ENCODE data around the gene PRRC2B.

PRRC2B gene

GRCh38 chr9:131436376-131436775, 42.5 kb downstream of the PRRC2B start:
- Histone ChIP-seq H3F3A (ENCODE audit: insufficient read depth, low read length) (no peaks in the 10 kb centered on the region), H3K27ac (ENCODE audit: low read length) (no peak overlapping the region), H3K9me3 (replicated peaks; ENCODE audit: insufficient read depth, low read length) (no peaks in the 10 kb centered on the region), H3K27me3 (replicated peaks; ENCODE audit: insufficient read depth, low read length) (no peaks in the 10 kb centered on the region), H2AFZ (ENCODE audit: low read length) (no peak overlapping the region), H3K36me3 (replicated peaks; ENCODE audit: insufficient read depth, low read length) (peaks cover 16% of the 10 kb centered on the region; the same call in 1 of the 2 replicates), H4K20me1 (ENCODE audit: insufficient read depth, low read length) (peaks cover 10% of the 10 kb centered on the region), H3K79me2 (ENCODE audit: low read length) (peaks cover 93% of the 10 kb centered on the region), H3K9ac (ENCODE audit: low read length) (no peak overlapping the region), H3K4me1 (ENCODE audit: low read length) (0 out of 2 replicates have a peak, but pooled peaks cover 4% of the 10 kb centered on the region), H3K9me2 (replicated peaks; ENCODE audit: insufficient read depth, low read length) (no peaks in the 10 kb centered on the region), H3K4me2 (ENCODE audit: low read depth, low read length) (no peak overlapping the region), H3K4me3 (ENCODE audit: low read length) (no peak overlapping the region)
- TF ChIP-seq CTCF (IDR thresholded peaks at IDR 0.05; ENCODE audit: low read length) (no peak), EZH2 (optimal IDR thresholded peaks at IDR 0.05; ENCODE audit: low read depth, low read length) (no peak), EZH2phosphoT487 (IDR thresholded peaks at IDR 0.05; ENCODE audit: low read length) (no peak)
- DNase-seq: no peak

- Histone ChIP-seq H3K79me2 (ENCODE audit: low read length) (peaks cover 97% of the 10 kb centered on the region), H3K36me3 (replicated peaks; ENCODE audit: insufficient read depth, low read length) (peaks cover 16% of the 10 kb centered on the region; the same call in 1 of the 2 replicates), H3K4me3 (ENCODE audit: low read length) (no peak overlapping the region), H3K4me2 (ENCODE audit: low read depth, low read length) (no peak overlapping the region), H3K9me2 (replicated peaks; ENCODE audit: insufficient read depth, low read length) (no peaks in the 10 kb centered on the region), H3K27me3 (replicated peaks; ENCODE audit: insufficient read depth, low read length) (no peaks in the 10 kb centered on the region), H3K4me1 (ENCODE audit: low read length) (0 out of 2 replicates have a peak, but pooled peaks cover 4% of the 10 kb centered on the region), H3K9me3 (replicated peaks; ENCODE audit: insufficient read depth, low read length) (no peaks in the 10 kb centered on the region), H3K9ac (ENCODE audit: low read length) (no peak overlapping the region), H2AFZ (ENCODE audit: low read length) (no peak overlapping the region), H3K27ac (ENCODE audit: low read length) (no peak overlapping the region), H3F3A (ENCODE audit: insufficient read depth, low read length) (no peaks in the 10 kb centered on the region), H4K20me1 (ENCODE audit: insufficient read depth, low read length) (peaks cover 10% of the 10 kb centered on the region)
- TF ChIP-seq CTCF (IDR thresholded peaks at IDR 0.05; ENCODE audit: low read length) (no peak), EZH2phosphoT487 (IDR thresholded peaks at IDR 0.05; ENCODE audit: low read length) (no peak), EZH2 (optimal IDR thresholded peaks at IDR 0.05; ENCODE audit: low read depth, low read length) (no peak)
- DNase-seq: no peak
Measured at GRCh38 chr9:131436865-131437271, 43.0 kb downstream of the PRRC2B start.

DNA sequence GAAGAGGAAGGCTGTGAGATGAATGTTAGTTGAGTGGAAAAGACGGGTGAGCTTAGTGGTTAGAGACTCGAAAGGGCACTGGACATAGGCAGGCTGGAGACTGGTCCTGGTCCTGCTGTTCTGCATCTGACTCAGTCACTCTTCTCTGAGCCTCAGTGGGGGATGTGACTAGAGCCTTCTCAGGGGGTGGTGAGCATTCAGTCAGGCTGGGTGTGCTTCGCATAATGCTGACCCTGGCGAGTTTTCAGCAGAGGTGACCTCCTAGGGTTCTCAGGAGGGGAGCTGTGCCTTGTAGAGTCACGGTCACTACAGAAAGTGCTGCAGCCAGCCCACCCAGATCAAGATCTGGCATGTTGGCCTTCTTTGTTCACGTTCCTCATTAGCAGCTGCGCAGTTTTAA, 44.3 kb downstream of the PRRC2B start:
- H3K27me3 ChIP-seq (replicated peaks; ENCODE audit: insufficient read depth, low read length): no peaks in the 10 kb centered on the region
- no peaks in the 10 kb centered on the region for H3K9me2 ChIP-seq (replicated peaks; ENCODE audit: insufficient read depth, low read length)
- H3K36me3 ChIP-seq (replicated peaks; ENCODE audit: insufficient read depth, low read length): peaks cover 9% of the 10 kb centered on the region; the same call in 1 of the 2 replicates
- peaks cover 8% of the 10 kb centered on the region for H4K20me1 ChIP-seq (ENCODE audit: insufficient read depth, low read length)
- no peak overlapping the region for H2AFZ ChIP-seq (ENCODE audit: low read length)
- H3K79me2 ChIP-seq (ENCODE audit: low read length): peaks cover 93% of the 10 kb centered on the region
- no peaks in the 10 kb centered on the region for H3K9me3 ChIP-seq (replicated peaks; ENCODE audit: insufficient read depth, low read length)
- no peak for DNase-seq
- H3K4me3 ChIP-seq (ENCODE audit: low read length): no peak overlapping the region
- H3K4me2 ChIP-seq (ENCODE audit: low read depth, low read length): no peak overlapping the region
- H3K9ac ChIP-seq (ENCODE audit: low read length): no peak overlapping the region
- TF ChIP-seq CTCF (IDR thresholded peaks at IDR 0.05; ENCODE audit: low read length) (no peak), EZH2 (optimal IDR thresholded peaks at IDR 0.05; ENCODE audit: low read depth, low read length) (no peak), EZH2phosphoT487 (IDR thresholded peaks at IDR 0.05; ENCODE audit: low read length) (no peak)
- no peak overlapping the region for H3K27ac ChIP-seq (ENCODE audit: low read length)
- 0 out of 2 replicates have a peak, but pooled peaks cover 4% of the 10 kb centered on the region for H3K4me1 ChIP-seq (ENCODE audit: low read length)
- no peaks in the 10 kb centered on the region for H3F3A ChIP-seq (ENCODE audit: insufficient read depth, low read length)
